NCI-H345 treated with DMSO at 0.1 percent for 48 hours (cell line): ENCODE results near the gene DBI.
"Not testable (repeated sequence)": the region's sequence is repeated elsewhere in the genome, so short reads cannot be mapped to it uniquely, and the experiment has no call there.

Experiments
- DNase-seq: peaks from one replicate; lab custom pipeline; 2025; ENCODE audit not compliant: unreplicated experiment; lab: John Stamatoyannopoulos, UW

Gene DBI

GRCh38 chr2:119364798-119365197, 2.0 kb upstream of the DBI start:
- no peak for DNase-seq

- no peak for DNase-seq
These were observed 1.3 kb upstream of the DBI start for GRCh38 chr2:119365436-119365835.

- DNase-seq: no peak
These were observed 572 bp upstream of the DBI start for GRCh38 chr2:119366161-119366648.

GRCh38 chr2:119367472-119368099, 809 bp downstream of the DBI start:
- DNase-seq: no peak

GRCh38 chr2:119369845-119370244, 3.1 kb downstream of the DBI start:
- DNase-seq: no peak

GRCh38 chr2:119371111-119371510, 4.3 kb downstream of the DBI start:
- DNase-seq: no peak

- DNase-seq: no peak
These were observed 6.2 kb downstream of the DBI start for GRCh38 chr2:119372778-119373568.

- DNase-seq: not testable (repeated sequence)
These were observed 7.3 kb downstream of the DBI start for GRCh38 chr2:119373907-119374745.

GRCh38 chr2:119376406-119376805, 9.6 kb downstream of the DBI start:
- DNase-seq: not testable (repeated sequence)

- no peak for DNase-seq
These were observed 10.0 kb downstream of the DBI start for GRCh38 chr2:119376810-119377209.

- no peak for DNase-seq
These were observed 10.7 kb downstream of the DBI start for GRCh38 chr2:119377294-119377992.

GRCh38 chr2:119377993-119378345, 11.2 kb downstream of the DBI start:
- no peak for DNase-seq

- no peak for DNase-seq
These were observed 11.8 kb downstream of the DBI start for GRCh38 chr2:119378566-119378965.

- peak; percentile 12 for DNase-seq
These were observed 16.8 kb downstream of the DBI start for GRCh38 chr2:119383410-119384140.

- DNase-seq: no peak
These were observed 18.2 kb downstream of the DBI start for GRCh38 chr2:119384971-119385370.

- DNase-seq: no peak
These were observed 18.7 kb downstream of the DBI start for GRCh38 chr2:119385466-119385865.

- DNase-seq: no peak
These were observed 20.8 kb downstream of the DBI start for GRCh38 chr2:119387381-119388129.

- DNase-seq: no peak
These were observed 23.0 kb downstream of the DBI start for GRCh38 chr2:119389615-119390306.
